CD4-positive, CD25-positive, alpha-beta regulatory T cell (primary cell): ENCODE measurements around the gene SEMA6D. TPM values are rescaled to one million over a fixed set of nuclear protein-coding genes. Genes with fewer than 3 reads are reported as not detected.

Experiments
- ATAC-seq, 2 donors: fragments of 150-1000 bp; cut with Tn5 transposase; one replicate each; pipeline ENCODE4 v1.10.0; 2021; ENCODE audit warnings: low read depth in 2 of 2, moderate number of reproducible peaks in 2 of 2, moderate library complexity in 1 of 2
- DNase-seq, 3 donors: peaks; one replicate each; pipeline versions ENCODE4 v3.0.0 to v3.0.0-alpha.2; 2012 to 2022; ENCODE audit warnings: mixed read lengths in 1 of 3
- H3K27ac ChIP-seq: one replicate; pipeline ENCODE4 v1.7.0; 2013; ENCODE audit warnings: mild to moderate bottlenecking, low read length; ENCODE audit not compliant: insufficient read depth, poor library complexity, severe bottlenecking
- H3K27me3 ChIP-seq: one replicate; pipeline ENCODE4 v1.7.0; 2013; ENCODE audit warnings: low read length; ENCODE audit not compliant: control insufficient read depth, insufficient read depth
- H3K36me3 ChIP-seq: one replicate; pipeline ENCODE4 v1.7.0; 2013; ENCODE audit warnings: mild to moderate bottlenecking, low read length, moderate library complexity; ENCODE audit not compliant: control insufficient read depth, insufficient read depth
- H3K4me1 ChIP-seq: 2 replicates; pipeline ENCODE4 v1.7.0; 2013; ENCODE audit warnings: mild to moderate bottlenecking, low read length; ENCODE audit not compliant: insufficient read depth, control insufficient read depth, poor library complexity, severe bottlenecking
- H3K4me3 ChIP-seq: one replicate; pipeline ENCODE4 v1.7.0; 2013; ENCODE audit warnings: low read depth, mild to moderate bottlenecking, low read length, moderate library complexity
- H3K9me3 ChIP-seq, 2 experiments: 1 replicate in 1 of 2; 2 replicates in 1 of 2; pipeline ENCODE4 v1.7.0; 2013; ENCODE audit warnings: low read length in 2 of 2, mild to moderate bottlenecking in 1 of 2, moderate library complexity in 1 of 2; ENCODE audit not compliant: control insufficient read depth in 2 of 2
- H3K27ac Mint-ChIP-seq, 3 donors: one replicate each; pipeline ENCODE4 v1.8.0; 2020 to 2022; ENCODE audit warnings: mild to moderate bottlenecking in 3 of 3, mixed read lengths in 3 of 3, moderate library complexity in 2 of 3
- H3K27me3 Mint-ChIP-seq: one replicate; pipeline ENCODE4 v1.8.0; 2022; ENCODE audit warnings: mild to moderate bottlenecking, mixed read lengths
- H3K36me3 Mint-ChIP-seq: one replicate; pipeline ENCODE4 v1.8.0; 2020; ENCODE audit warnings: mixed read lengths
- H3K4me1 Mint-ChIP-seq, 4 donors: one replicate each; pipeline ENCODE4 v1.8.0; 2020 to 2022; ENCODE audit warnings: mixed read lengths in 4 of 4, mild to moderate bottlenecking in 1 of 4
- H3K4me3 Mint-ChIP-seq, 4 donors: one replicate each; pipeline ENCODE4 v1.8.0; 2020 to 2022; ENCODE audit warnings: mild to moderate bottlenecking in 4 of 4, mixed read lengths in 4 of 4, moderate library complexity in 3 of 4
- H3K9me3 Mint-ChIP-seq, 7 donors: one replicate each; pipeline ENCODE4 v1.8.0; 2020 to 2022; ENCODE audit warnings: mixed read lengths in 7 of 7, mild to moderate bottlenecking in 3 of 7, moderate library complexity in 2 of 7
- polyA plus RNA-seq, 4 donors: library from polyadenylated mRNA; unstranded; fragments of 300-500 nt; fragmentation: Illumina TruSeq; gene quantifications; one replicate each; pipeline ENCODE4 v1.2.3, GENCODE V29; 2021
- total RNA-seq: library from RNA; stranded (reverse); gene quantifications from one replicate; pipeline ENCODE4 v1.2.3, GENCODE V29; 2022

Gene SEMA6D
- total and polyA plus RNA-seq, 5 donors from 2014 or later = not detected

DNA sequence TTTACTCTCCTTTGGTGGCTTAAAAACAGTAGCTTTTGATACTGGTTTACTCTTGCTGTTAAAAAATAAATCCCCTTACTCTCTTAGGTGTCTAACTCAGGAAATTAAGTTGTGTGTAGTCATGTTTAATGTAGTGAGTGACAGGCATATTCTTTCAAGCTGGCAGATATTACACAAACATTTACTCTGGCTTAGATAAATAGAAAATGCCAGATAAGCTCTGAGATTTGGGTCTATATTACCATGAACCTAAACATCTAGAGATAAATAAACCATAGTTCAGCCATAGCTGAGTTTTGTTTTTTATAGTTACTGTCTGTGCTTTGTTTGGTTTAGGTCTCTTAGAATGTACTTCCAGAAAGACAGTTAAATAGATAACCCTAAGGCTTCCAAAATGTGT is 2.4 kb downstream of the SEMA6D start:
- H3K27ac Mint-ChIP-seq = no peak overlapping the region
- no peak for ATAC-seq
- DNase-seq = no peak
- no peaks in the 10 kb centered on the region for H3K4me1 ChIP-seq
- H3K9me3 Mint-ChIP-seq = peaks cover 0 to 3% (median 0%) of the 10 kb centered on the region in 7 donors
- H3K27ac ChIP-seq = no peak overlapping the region
- no peaks in the 10 kb centered on the region for H3K36me3 ChIP-seq
- peaks cover 46% of the 10 kb centered on the region for H3K27me3 Mint-ChIP-seq
- H3K4me3 ChIP-seq = no peak overlapping the region
- no peaks in the 10 kb centered on the region for H3K4me1 Mint-ChIP-seq
- peaks cover 14% of the 10 kb centered on the region for H3K27me3 ChIP-seq
- H3K4me3 Mint-ChIP-seq = no peak overlapping the region
- no peaks in the 10 kb centered on the region for H3K36me3 Mint-ChIP-seq
- no peaks in the 10 kb centered on the region for H3K9me3 ChIP-seq

DNA sequence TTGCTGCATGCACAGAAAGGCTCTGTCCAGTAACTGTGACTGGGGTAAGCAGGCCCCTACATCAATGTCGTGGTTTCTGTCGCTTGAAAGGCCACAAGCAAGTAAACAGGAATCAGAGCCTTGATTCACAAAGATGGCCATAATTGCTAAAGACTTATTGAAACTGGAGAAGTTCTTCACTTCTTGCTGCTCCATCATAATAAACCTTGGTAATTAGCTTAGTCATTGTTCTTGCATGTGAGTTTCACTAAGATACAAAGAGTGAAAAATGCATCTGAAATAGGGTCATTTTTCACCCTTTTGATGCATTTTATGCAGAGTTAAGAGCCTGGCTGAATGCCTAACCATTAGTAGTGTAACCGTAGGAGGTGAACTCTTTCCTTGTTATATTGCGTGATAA is 3.2 kb downstream of the SEMA6D start:
- Mint-ChIP-seq H3K27me3 (peaks cover 42% of the 10 kb centered on the region), H3K4me3 (no peak overlapping the region), H3K4me1 (no peaks in the 10 kb centered on the region), H3K27ac (no peak overlapping the region), H3K9me3 (peaks cover 0 to 3% (median 0%) of the 10 kb centered on the region in 7 donors), H3K36me3 (no peaks in the 10 kb centered on the region)
- no peak for DNase-seq
- Histone ChIP-seq H3K4me3 (no peak overlapping the region), H3K9me3 (no peaks in the 10 kb centered on the region), H3K27ac (no peak overlapping the region), H3K27me3 (peaks cover 10% of the 10 kb centered on the region), H3K4me1 (no peaks in the 10 kb centered on the region), H3K36me3 (no peaks in the 10 kb centered on the region)
- no peak for ATAC-seq

DNA sequence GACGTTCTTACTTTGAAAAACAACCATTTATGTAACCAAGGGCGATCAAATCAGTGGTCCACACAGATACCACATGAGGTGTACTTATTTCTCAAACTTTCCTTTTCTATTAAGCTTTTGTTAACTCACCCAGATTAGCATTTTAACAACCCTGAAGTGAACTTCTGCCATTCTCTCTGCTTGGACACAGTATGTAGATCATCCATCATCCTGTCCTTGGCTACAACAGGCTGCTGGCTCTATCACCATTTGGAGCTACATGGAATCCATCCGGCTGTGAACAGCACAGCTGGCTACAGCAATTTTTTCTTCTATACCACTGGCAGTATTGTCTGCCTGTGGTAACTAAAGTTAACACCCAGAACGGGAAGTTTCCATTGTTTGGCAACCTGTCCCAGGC is 4.4 kb downstream of the SEMA6D start:
- Mint-ChIP-seq H3K27ac (no peak overlapping the region), H3K4me3 (no peak overlapping the region), H3K4me1 (no peaks in the 10 kb centered on the region), H3K9me3 (peaks cover 0 to 3% (median 0%) of the 10 kb centered on the region in 7 donors), H3K27me3 (peaks cover 34% of the 10 kb centered on the region), H3K36me3 (no peaks in the 10 kb centered on the region)
- Histone ChIP-seq H3K27ac (no peak overlapping the region), H3K4me3 (no peak overlapping the region), H3K9me3 (no peaks in the 10 kb centered on the region), H3K36me3 (no peaks in the 10 kb centered on the region), H3K4me1 (no peaks in the 10 kb centered on the region), H3K27me3 (peaks cover 10% of the 10 kb centered on the region)
- DNase-seq (no peak), ATAC-seq (no peak)

DNA sequence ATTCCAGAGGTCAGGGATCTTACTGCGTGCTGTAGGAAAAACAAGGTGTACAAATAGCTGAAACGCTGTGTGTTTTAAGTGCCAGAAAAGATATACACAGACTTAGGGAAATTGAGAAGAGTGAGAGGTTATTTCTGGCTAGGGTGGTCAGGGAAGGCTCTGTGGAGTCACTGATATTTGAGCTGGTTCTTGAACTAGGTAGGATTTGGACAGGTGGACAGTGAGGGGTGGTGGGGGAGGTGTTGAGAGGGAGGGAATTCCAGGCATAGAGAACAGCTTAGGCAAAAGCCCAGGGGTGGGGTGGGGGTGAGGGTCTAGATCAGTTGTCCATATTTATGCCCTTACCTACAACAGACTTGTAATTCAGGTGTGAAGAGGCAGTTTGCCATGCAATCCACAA is 7.0 kb downstream of the SEMA6D start:
- no peaks in the 10 kb centered on the region for H3K9me3 ChIP-seq
- no peak overlapping the region for H3K4me3 Mint-ChIP-seq
- H3K4me3 ChIP-seq = no peak overlapping the region
- H3K36me3 ChIP-seq = no peaks in the 10 kb centered on the region
- H3K36me3 Mint-ChIP-seq = no peaks in the 10 kb centered on the region
- H3K27me3 ChIP-seq = peaks cover 6% of the 10 kb centered on the region
- no peaks in the 10 kb centered on the region for H3K4me1 ChIP-seq
- peaks cover 19% of the 10 kb centered on the region for H3K27me3 Mint-ChIP-seq
- no peak for DNase-seq
- H3K9me3 Mint-ChIP-seq = peaks cover 0 to 1% (median 0%) of the 10 kb centered on the region in 7 donors
- H3K27ac ChIP-seq = no peak overlapping the region
- no peaks in the 10 kb centered on the region for H3K4me1 Mint-ChIP-seq
- ATAC-seq = no peak
- no peak overlapping the region for H3K27ac Mint-ChIP-seq

GRCh38 chr15:47725051-47725450 is 7.7 kb downstream of the SEMA6D start:
- ATAC-seq (no peak), DNase-seq (no peak)
- H3K4me1 Mint-ChIP-seq = no peaks in the 10 kb centered on the region
- peaks cover 0 to 1% (median 0%) of the 10 kb centered on the region in 7 donors for H3K9me3 Mint-ChIP-seq
- no peak overlapping the region for H3K27ac ChIP-seq
- H3K4me1 ChIP-seq = no peaks in the 10 kb centered on the region
- no peak overlapping the region for H3K4me3 Mint-ChIP-seq
- H3K9me3 ChIP-seq = no peaks in the 10 kb centered on the region
- H3K36me3 ChIP-seq = no peaks in the 10 kb centered on the region
- H3K4me3 ChIP-seq = no peak overlapping the region
- no peaks in the 10 kb centered on the region for H3K36me3 Mint-ChIP-seq
- peaks cover 12% of the 10 kb centered on the region for H3K27me3 Mint-ChIP-seq
- peaks cover 1% of the 10 kb centered on the region for H3K27me3 ChIP-seq
- H3K27ac Mint-ChIP-seq = no peak overlapping the region

DNA sequence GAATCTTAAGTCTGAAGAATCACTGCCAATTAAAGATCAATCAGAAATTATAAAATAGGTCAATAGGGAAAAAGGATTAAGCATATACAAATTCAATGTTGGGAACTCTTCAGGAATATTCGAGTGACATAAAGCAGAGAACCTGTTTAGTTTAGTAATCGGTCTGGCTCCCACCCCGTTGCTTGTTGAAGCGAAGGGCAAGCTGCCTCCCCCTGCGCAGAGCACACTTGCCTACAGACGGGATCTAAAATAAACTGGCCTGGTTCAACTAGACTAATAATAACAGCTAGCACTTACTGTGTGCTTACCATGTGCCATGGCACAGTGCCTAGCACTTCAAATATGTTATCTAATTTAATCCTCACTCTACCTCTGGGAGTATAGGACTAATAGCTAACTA is 8.6 kb downstream of the SEMA6D start:
- Histone ChIP-seq H3K36me3 (no peaks in the 10 kb centered on the region), H3K4me1 (no peaks in the 10 kb centered on the region), H3K27ac (no peak overlapping the region), H3K9me3 (no peaks in the 10 kb centered on the region), H3K4me3 (no peak overlapping the region), H3K27me3 (no peaks in the 10 kb centered on the region)
- peaks cover 7% of the 10 kb centered on the region for H3K27me3 Mint-ChIP-seq
- H3K36me3 Mint-ChIP-seq = no peaks in the 10 kb centered on the region
- H3K27ac Mint-ChIP-seq = no peak overlapping the region
- no peak overlapping the region for H3K4me3 Mint-ChIP-seq
- no peak for ATAC-seq
- peaks cover 0 to 1% (median 0%) of the 10 kb centered on the region in 7 donors for H3K9me3 Mint-ChIP-seq
- DNase-seq = no peak
- no peaks in the 10 kb centered on the region for H3K4me1 Mint-ChIP-seq

DNA sequence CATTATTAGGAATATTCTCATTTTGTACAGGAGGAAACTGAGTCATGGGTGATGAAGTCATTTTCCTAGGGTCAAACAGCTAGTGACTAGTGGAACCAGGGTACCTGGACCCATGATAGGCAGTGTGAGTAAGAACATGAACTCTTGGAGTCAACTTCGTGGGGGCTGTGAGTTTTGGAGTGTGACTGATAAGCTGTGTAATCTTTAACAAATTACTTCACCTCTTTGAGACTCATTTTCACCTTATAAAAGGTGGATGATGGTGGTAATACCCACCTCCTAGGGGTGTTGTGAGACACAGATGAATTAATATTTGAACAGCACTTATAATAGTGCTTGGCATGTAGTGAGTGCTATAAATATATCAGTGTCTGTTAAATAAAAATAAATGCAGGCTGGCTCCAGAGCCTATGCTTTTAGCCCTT is 9.1 kb downstream of the SEMA6D start:
- Mint-ChIP-seq H3K4me1 (no peaks in the 10 kb centered on the region), H3K9me3 (peaks cover 0 to 1% (median 0%) of the 10 kb centered on the region in 7 donors)
- H3K9me3 ChIP-seq = no peaks in the 10 kb centered on the region

DNA sequence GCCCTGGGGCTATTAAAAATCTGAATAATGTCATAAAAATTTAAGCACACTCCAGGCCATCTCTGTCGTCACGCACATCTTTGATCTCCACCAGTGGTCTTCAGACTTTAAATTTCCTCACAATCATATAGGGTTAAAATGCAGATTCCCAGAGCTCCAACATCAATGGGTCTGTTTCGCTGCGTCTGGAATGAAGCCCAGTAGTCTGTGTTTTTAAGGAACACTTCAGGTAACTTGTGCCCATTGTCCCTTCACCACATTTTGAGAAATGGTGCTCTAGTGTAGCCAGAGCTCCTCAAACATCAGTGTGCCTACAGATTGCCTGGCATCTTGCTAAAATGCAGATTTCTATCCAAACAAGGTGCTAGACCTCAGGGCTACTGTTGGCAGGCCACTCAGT is 9.8 kb downstream of the SEMA6D start:
- no peak for ATAC-seq
- Histone ChIP-seq H3K9me3 (no peaks in the 10 kb centered on the region), H3K4me1 (no peaks in the 10 kb centered on the region), H3K36me3 (no peaks in the 10 kb centered on the region), H3K4me3 (no peak overlapping the region), H3K27ac (no peak overlapping the region), H3K27me3 (no peaks in the 10 kb centered on the region)
- no peak overlapping the region for H3K27ac Mint-ChIP-seq
- H3K27me3 Mint-ChIP-seq = peaks cover 7% of the 10 kb centered on the region
- DNase-seq = no peak
- H3K9me3 Mint-ChIP-seq = peaks cover 0 to 1% (median 0%) of the 10 kb centered on the region in 7 donors
- no peaks in the 10 kb centered on the region for H3K4me1 Mint-ChIP-seq
- H3K4me3 Mint-ChIP-seq = no peak overlapping the region
- no peaks in the 10 kb centered on the region for H3K36me3 Mint-ChIP-seq

More for the DNA sequence above, 9.1 kb downstream of the SEMA6D start:
- H3K36me3 Mint-ChIP-seq = no peaks in the 10 kb centered on the region
- Histone ChIP-seq H3K36me3 (no peaks in the 10 kb centered on the region), H3K27me3 (no peaks in the 10 kb centered on the region), H3K4me1 (no peaks in the 10 kb centered on the region), H3K4me3 (no peak overlapping the region), H3K27ac (no peak overlapping the region)
- DNase-seq (no peak), ATAC-seq (no peak)
- H3K27ac Mint-ChIP-seq = no peak overlapping the region
- H3K4me3 Mint-ChIP-seq = no peak overlapping the region
- H3K27me3 Mint-ChIP-seq = peaks cover 7% of the 10 kb centered on the region
